ENCODE results near the gene FGD5.

- TF ChIP-seq CTCF (IDR thresholded peaks at IDR 0.05): no peak
- no peak for TF ChIP-seq POLR2A (IDR thresholded peaks at IDR 0.05)
Observed at GRCh38 chr3:14876921-14877333, 58.2 kb downstream of the FGD5 start.

All from uterus (tissue), 2 donors.